Measurements from ENCODE around the gene MRI1. TPM values are rescaled to one million over a fixed set of nuclear protein-coding genes. Genes with fewer than 3 reads are reported as not detected.
"Not testable (repeated sequence)": the region's sequence is repeated elsewhere in the genome, so short reads cannot be mapped to it uniquely, and the experiment has no call there.

The MRI1 gene
- total and polyA plus RNA-seq, 10 of the 15 experiments (the other 5 are each of a cell fraction or from before 2014, with no cell fraction given) = 5.4 to 50.3 (median 28.3) TPM

GRCh38 chr19:13778398-13778797 is 14.1 kb downstream of the MRI1 start (continued):
- TF ChIP-seq NR2C2 (IDR thresholded peaks at IDR 0.05; ENCODE audit: borderline replicate concordance, control insufficient read depth, insufficient read length, low read depth) = no peak
- no peak for TF ChIP-seq CREM (IDR thresholded peaks at IDR 0.05; ENCODE audit: low read depth)
- TF ChIP-seq FOXK2 (IDR thresholded peaks at IDR 0.05) = no peak
- TF ChIP-seq ATF7 (IDR thresholded peaks at IDR 0.05; ENCODE audit: low read depth) = no peak
- TF ChIP-seq PBX3 (IDR thresholded peaks at IDR 0.05; ENCODE audit: insufficient replicate concordance, low read depth, low read length) = no peak
- TF ChIP-seq ZBTB11 (CRISPR knock-in tag; IDR thresholded peaks at IDR 0.05) = no peak
- no peak for TF ChIP-seq ZBED1 (IDR thresholded peaks at IDR 0.05; ENCODE audit: borderline replicate concordance)

- Histone ChIP-seq H4K20me1 (ENCODE audit: control insufficient read depth, insufficient read depth) (no peaks in the 10 kb centered on the region), H3K4me2 (ENCODE audit: control insufficient read depth, insufficient read depth) (no peak overlapping the region), H3K27ac (ENCODE audit: control insufficient read depth, insufficient read depth) (no peak overlapping the region), H3K36me3 (ENCODE audit: control insufficient read depth in 2 of 2, insufficient read depth in 2 of 2, low read length in 1 of 2) (peaks cover 12 to 16% of the 10 kb centered on the region in 2 experiments), H2AFZ (ENCODE audit: control insufficient read depth, low read depth, low read length) (no peak overlapping the region), H3K27me3 (replicated peaks in 1 of 2; ENCODE audit: control insufficient read depth in 2 of 2, insufficient read depth in 2 of 2, low read length in 1 of 2) (no peaks in the 10 kb centered on the region), H3K4me1 (ENCODE audit: control insufficient read depth, insufficient read depth, low read length) (peaks cover 8% of the 10 kb centered on the region), H3K9me3 (replicated peaks; ENCODE audit: control insufficient read depth, insufficient read depth, low read length) (no peaks in the 10 kb centered on the region), H3K4me3 (no peak overlapping the region), H3K9ac (ENCODE audit: control insufficient read depth, insufficient read depth, low read length) (no peak overlapping the region), H3K79me2 (ENCODE audit: control insufficient read depth, insufficient read depth, low read length) (peaks cover 18% of the 10 kb centered on the region)
- FAIRE-seq = no peak
- ChIA-PET CTCF (no interaction called here), SMC1A (ENCODE audit: uncharacterized antibody, unreplicated experiment) (no interaction called here), RAD21 (ENCODE audit: unreplicated experiment) (interaction anchor here (2.3 kb wide), 1 partner anchor 83 kb away, joined by 8 read pairs; no protein-coding TSS in a partner anchor), POLR2A (interaction anchor here (0.5 kb wide), 1 partner anchor 446 kb away, joined by 5 read pairs; no protein-coding TSS in a partner anchor)
- intact Hi-C loops (cut with micrococcal nuclease; ENCODE audit: unreplicated experiment) = no loop called here
- DNase-seq (ENCODE audit: low read depth, low spot score) = no peak
- BruUV-seq (replicated peaks) = no TSS peak
- 97% methylated on average over 6 of the region's 6 CpGs for WGBS (ENCODE audit: insufficient coverage, insufficient replicate concordance, low lambda C conversion rate, missing lambda C conversion rate)
- no peak for ATAC-seq
- in situ Hi-C loops (cut with MboI) = no loop called here
- TF ChIP-seq SIX5 (IDR thresholded peaks at IDR 0.05; ENCODE audit: low read depth, low read length, severe bottlenecking) (no peak), POLR2AphosphoS2 (IDR thresholded peaks at IDR 0.05; ENCODE audit: low read depth, low read length) (0 out of 2 replicates have a peak, but pooled peaks have one; percentile 50), POLR2A (IDR thresholded peaks at IDR 0.05; ENCODE audit: low read depth, low read length) (peak; percentile 50), BMI1 (IDR thresholded peaks at IDR 0.05; ENCODE audit: borderline replicate concordance) (no peak), WRNIP1 (IDR thresholded peaks at IDR 0.05; ENCODE audit: borderline replicate concordance, low read depth, low read length) (no peak)
These were observed 14.5 kb downstream of the MRI1 start for GRCh38 chr19:13778847-13779246.

- Histone ChIP-seq H3K36me3 (ENCODE audit: control insufficient read depth in 2 of 2, insufficient read depth in 2 of 2, low read length in 1 of 2) (peaks cover 12 to 16% of the 10 kb centered on the region in 2 experiments), H3K79me2 (ENCODE audit: control insufficient read depth, insufficient read depth, low read length) (peaks cover 12% of the 10 kb centered on the region), H3K4me1 (ENCODE audit: control insufficient read depth, insufficient read depth, low read length) (peaks cover 16% of the 10 kb centered on the region)
- H3K4me3 ChIP-seq; H3K27ac ChIP-seq (ENCODE audit: control insufficient read depth, insufficient read depth); H4K20me1 ChIP-seq (ENCODE audit: control insufficient read depth, insufficient read depth); H3K9ac ChIP-seq (ENCODE audit: control insufficient read depth, insufficient read depth, low read length); H2AFZ ChIP-seq (ENCODE audit: control insufficient read depth, low read depth, low read length); SMC1A ChIA-PET (ENCODE audit: uncharacterized antibody, unreplicated experiment); CTCF ChIA-PET; intact Hi-C loops (cut with micrococcal nuclease; ENCODE audit: unreplicated experiment); H3K9me3 ChIP-seq (replicated peaks; ENCODE audit: control insufficient read depth, insufficient read depth, low read length); FAIRE-seq; DNase-seq (ENCODE audit: low read depth, low spot score); H3K27me3 ChIP-seq (replicated peaks in 1 of 2; ENCODE audit: control insufficient read depth in 2 of 2, insufficient read depth in 2 of 2, low read length in 1 of 2); BruUV-seq (replicated peaks); ATAC-seq; H3K4me2 ChIP-seq (ENCODE audit: control insufficient read depth, insufficient read depth): not testable (repeated sequence)
- in situ Hi-C loops (cut with MboI) = loop anchor here (5.0 kb wide), 1 partner anchor 83 kb away; no protein-coding TSS in a partner anchor
- 90% methylated on average over 8 of the region's 8 CpGs for WGBS (ENCODE audit: insufficient coverage, insufficient replicate concordance, low lambda C conversion rate, missing lambda C conversion rate)
- ChIA-PET POLR2A (interaction anchor here (0.6 kb wide), 2 partner anchors 25 to 74 kb away, joined by 3 to 5 read pairs; no protein-coding TSS in a partner anchor), RAD21 (ENCODE audit: unreplicated experiment) (interaction anchor here (2.3 kb wide), 1 partner anchor 83 kb away, joined by 8 read pairs; no protein-coding TSS in a partner anchor)
These were observed 15.5 kb downstream of the MRI1 start for GRCh38 chr19:13779794-13780193.
